HG03378 (cell line): ENCODE results near the gene CALCB.
"Not testable (repeated sequence)": the region's sequence is repeated elsewhere in the genome, so short reads cannot be mapped to it uniquely, and the experiment has no call there.

Source experiments
- ATAC-seq: cut with Tn5 transposase; IDR thresholded peaks from one replicate; pipeline ENCODE4 v1.9.1; 2021; ENCODE audit warnings: mild to moderate bottlenecking, moderate library complexity; ENCODE audit not compliant: unreplicated experiment

CALCB gene

DNA sequence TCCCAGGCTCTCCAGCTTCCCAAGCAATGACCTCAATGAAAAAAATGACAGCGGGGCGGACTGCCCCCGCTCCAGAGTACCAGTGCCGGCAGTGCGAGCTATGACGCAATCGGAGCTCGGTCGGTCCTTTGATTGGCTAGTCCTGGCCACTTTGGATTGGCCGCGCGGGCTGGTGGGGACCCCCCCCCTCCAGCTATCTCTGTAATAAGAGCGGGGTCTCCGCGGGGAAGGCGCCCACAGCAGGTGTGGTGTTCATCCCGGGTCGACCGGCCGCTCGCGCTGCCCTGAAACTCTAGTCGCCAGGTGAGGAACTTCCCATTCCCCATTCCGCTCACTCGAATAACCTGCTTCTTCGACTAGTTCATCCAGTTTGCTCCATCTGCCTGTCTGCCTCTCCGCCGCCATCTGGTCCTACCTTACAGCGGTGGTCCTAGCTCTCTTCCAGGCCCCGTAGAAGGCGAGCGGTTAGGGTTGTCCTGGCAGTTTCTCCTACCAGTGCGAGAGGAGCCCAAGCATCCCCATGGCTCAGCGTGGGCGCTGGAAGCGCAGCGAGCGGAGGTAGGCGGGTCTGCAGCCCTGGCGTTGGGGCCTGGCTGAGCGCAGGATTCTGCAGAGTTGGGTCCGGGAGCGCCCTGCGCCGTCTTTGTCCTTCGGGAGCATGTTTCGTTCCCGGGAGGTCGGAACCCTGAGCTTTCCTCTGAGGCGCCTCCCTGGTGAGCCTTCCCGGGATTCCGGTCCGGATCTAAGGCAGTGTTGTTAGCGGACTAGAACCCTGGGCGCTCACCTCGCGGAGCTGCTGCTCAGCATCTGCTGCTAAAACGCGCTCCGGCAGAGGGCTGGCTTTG, at the start of gene CALCB:
CALCB (plus strand) TSS at position 233 of the 845 bp plus-strand sequence. CDS start 1,126 bp downstream, outside the sequence.
- ATAC-seq: no peak

- no peak for ATAC-seq
These were observed 46.4 kb upstream of the CALCB start for GRCh38 chr11:15027011-15027410.

- ATAC-seq: no peak
These were observed 45.4 kb upstream of the CALCB start for GRCh38 chr11:15027956-15028355.

DNA sequence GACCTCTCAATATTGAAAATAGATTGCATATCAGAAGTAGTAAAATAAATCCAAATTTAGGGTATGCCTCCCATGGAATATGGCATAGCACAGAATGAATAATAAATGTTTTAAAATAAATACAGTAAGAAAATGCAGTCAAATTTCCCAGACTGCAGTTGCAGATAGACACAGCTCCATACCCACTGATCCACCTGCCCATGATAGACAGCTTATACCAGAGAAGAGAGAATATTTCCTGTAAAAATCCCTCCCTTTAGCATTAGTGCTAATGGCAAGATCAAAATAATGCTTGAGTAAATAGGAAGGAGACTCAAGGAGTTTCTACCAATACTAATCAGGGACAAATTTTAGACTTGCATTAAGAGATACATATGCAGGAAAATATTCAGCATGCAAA, 45.0 kb upstream of the CALCB start:
- no peak for ATAC-seq

DNA sequence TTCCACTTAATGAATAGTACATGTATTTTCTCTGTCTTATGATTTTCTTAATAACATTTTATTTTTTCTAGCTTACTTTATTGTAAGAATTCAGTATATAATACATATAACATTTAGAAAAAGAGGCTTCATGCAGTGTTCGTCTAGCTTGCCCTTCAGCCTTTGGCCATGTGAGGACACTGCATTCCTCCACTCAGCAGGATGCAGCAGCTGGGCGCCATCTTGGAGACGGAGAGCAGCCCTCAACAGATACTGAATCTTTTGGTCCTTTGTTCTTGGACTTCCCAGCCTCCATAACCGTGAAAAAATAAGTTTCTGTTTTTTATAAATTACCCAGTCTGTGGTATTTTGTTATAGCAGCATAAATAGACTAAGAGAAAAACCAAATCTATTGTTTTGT, 41.4 kb upstream of the CALCB start:
- ATAC-seq: not testable (repeated sequence)

DNA sequence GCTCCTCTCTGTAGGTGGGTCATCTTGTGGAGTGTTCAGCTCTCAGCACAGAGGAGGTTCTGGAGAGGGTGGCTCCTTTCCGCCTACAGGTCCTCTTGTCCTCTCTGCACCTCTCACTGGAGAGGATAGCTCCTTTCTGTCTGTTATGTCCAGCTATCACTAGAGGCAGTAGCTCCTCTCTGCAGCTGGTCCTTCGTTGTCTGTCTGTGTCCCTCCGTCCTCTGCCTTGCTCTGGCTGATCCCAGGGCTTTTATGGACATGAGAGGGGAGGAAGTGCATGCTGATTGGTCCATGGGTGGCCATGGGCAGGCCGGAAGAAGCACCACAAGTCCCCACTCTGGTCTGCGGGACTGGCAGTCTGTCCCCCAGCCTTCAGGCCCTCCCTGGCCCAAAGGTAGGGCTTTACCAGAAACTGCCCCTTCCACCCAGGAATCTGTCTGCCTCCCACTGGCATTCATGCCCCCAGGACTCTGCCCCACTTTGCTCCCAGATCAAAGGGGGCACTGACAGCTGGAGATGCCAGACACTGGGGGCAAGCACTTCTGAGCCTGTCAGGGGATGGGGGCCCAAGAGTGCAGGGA, 38.6 kb upstream of the CALCB start:
- no peak for ATAC-seq

GRCh38 chr11:15035283-15035682, 38.1 kb upstream of the CALCB start:
- no peak for ATAC-seq

DNA sequence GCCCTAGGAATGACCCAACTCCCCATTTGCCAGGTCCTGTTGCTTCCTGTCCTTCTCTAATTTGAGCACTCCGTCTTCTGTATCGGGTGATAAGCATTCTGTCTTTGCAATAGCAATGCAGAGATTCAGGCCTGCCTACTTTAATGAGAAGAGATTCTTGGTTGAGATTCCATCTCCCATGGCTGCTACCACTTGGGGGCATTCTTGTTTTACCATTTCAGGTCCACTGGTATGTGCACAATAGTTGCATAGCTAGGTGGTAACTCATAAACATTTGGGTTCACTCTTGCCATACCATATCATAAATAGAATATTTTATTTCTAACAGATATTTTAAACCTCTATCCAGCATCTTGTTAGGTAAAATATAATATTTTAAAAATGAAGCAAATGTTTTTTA, 34.4 kb upstream of the CALCB start:
- ATAC-seq: no peak

DNA sequence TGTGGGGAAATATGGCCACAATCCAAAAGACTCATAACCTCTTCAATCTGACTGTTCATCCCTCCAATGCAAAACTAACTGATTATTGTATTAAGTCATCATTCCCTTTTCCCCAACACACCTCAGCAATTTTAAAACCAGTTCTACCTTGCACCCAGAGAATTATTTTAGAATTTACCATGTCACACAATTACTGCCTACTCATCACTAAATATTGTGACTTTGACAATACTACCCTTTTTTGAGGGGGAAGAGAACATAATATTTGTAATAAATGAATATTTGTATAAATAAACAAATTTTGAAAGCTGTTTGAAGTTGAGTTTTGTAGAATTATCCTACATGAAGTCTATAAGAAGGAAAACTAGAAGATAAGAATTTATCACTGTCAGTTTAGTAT, 28.2 kb upstream of the CALCB start:
- ATAC-seq: no peak

DNA sequence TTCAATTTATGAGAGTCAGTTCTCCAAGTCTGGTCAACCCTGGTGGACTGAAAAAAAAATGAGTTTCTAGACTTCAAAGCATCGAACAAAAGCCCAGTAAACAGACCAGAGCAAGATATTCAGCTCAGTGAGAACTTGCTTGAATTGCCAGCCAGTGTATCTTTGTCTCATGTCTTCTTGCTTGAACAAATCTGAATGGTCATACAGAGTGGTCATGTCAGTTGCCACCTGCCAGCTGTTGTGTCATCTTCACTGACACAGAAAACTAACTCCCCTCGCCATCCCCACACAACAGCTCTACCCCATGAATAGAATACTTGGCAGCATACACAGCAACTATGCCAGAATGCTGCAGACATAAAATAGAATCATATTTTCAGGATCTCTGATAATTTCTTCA, 27.5 kb upstream of the CALCB start:
- ATAC-seq: no peak

GRCh38 chr11:15046673-15047072, 26.7 kb upstream of the CALCB start:
- ATAC-seq: not testable (repeated sequence)

GRCh38 chr11:15048616-15049015, 24.8 kb upstream of the CALCB start:
- ATAC-seq: no peak

- no peak for ATAC-seq
These were observed 20.2 kb upstream of the CALCB start for GRCh38 chr11:15053191-15053685.

DNA sequence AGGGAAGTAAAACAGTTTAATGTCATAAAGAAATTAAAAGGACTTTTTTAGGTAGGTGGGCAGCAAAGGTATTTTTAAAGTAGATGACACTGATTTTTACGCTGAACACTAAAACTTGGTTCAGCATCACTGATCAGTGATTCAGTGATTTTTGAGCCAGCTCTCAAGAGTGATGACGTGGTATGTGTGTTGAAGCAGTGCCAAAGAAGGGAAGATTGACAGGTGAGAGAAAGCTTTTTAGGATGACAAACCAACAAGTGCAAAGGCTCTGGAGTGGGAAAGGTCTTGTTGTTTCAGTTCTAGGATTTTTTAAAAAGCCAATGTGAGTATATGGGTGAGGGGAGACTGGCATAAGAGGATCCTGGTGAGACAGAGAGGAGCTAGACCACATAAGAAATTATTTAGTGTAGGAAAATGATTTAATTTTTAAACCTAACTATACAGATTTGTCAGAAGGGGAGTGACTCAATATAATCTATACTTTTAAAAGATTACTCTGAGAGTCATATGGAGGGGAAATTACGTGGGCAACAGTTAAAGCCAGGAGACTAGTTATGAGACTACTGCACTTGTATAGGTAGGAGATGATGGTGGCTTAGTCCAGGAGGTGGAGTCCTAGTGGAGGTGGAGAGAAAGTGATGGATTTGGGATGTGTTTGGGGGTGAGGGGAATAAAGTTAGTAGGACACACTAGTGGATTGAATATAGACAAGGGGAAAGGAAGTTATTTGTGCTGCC, 17.6 kb upstream of the CALCB start:
- ATAC-seq: no peak

DNA sequence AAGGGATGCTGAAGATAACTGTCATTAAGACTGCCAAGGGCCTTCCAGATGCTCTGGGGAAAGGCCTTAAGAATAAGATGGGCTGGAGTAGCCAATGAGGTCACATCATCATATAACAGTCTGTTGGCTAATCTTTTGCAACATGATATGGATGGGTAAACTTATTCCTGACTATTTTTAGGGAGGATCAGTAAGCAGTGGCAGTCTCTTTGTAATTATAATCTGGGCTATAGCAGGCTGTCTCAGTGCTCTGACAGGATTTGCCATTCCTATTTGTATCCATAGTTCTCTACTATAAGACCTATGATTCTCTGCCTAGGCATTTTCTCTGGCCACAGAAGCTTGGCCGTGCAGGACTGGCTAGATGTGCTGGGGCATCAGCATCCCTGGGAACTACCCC, 16.1 kb upstream of the CALCB start:
- no peak for ATAC-seq

- no peak for ATAC-seq
These were observed 14.1 kb upstream of the CALCB start for GRCh38 chr11:15059132-15059915.

DNA sequence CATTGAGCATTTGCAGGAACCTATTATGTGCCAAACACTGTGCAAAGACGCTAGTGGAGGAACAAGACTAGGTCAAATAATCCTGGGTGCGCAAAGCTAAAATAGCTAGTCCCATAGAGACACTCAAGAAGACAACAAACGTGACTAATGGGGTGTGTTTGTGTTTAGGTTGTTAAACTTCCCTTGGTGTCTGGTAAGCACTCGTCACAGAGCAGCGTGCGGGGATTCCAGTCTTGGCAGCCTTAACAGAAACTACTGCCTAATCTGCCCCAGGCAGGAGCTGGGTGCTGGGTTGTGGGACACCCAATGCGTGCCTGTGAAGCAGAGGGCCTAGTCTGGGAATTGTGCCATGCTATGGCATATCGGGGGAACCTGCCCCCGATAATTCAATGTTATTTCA, 10.8 kb upstream of the CALCB start:
- ATAC-seq: no peak

DNA sequence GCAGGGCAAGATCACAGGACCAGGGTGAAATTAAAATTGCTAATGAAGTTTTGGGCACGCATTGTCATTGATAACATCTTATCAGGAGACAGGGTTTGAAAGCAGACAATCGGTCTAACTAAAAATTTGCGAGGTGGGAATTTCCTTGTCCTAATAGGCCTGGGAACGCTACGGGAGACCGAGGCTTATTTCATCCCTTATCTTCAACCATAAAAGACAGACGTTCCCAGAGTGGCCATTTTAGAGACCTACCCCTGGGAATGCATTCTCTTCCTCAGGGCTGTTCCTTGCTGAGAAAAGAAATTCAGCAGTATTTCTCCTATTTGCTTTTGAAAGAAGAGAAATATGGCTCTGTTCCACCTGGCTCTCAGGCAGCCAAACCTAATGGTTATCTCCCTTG, 3.6 kb upstream of the CALCB start:
- not testable (repeated sequence) for ATAC-seq

DNA sequence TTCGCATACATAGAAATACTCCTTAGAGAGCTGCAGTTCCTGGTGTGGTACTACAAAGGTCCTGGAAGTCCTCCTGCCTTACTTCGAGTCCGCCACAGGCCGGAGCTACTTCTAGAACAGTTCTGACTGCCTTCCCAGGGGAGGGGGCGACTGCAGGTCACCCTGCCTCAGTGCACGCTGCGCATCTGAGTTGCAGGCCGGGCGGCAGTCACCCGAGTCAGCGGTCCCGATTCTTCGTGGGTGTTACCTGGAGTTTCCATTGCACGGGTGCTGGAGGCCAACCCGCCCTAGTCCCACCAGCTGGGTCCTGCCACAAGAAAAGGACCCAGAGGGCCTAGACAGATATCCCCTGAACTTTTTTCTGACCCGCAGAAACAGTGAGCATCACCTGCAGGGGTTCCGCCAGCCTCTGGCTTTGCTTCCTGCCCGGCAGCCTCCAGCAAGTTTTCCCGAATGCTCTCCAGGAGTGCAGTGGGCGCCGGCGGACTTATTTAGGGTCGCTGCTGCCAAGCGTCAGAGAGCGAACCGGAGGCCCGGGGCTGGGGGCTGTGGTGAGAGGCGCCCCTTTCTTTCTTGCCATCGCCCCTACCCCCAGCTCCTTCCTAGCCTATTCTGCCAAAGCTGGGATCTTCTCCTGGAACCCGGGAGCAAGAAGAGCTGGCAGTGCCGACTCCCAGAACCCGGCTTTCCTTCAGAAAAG, 1.7 kb upstream of the CALCB start:
- ATAC-seq: no peak

GRCh38 chr11:15072551-15073143, 746 bp upstream of the CALCB start:
- no peak for ATAC-seq
